SKM-1 (cell line): ENCODE data around the gene CISD3.

ENCODE experiments used
- DNase-seq: peaks from one replicate; lab custom pipeline; 2025; ENCODE audit not compliant: unreplicated experiment; lab: John Stamatoyannopoulos, UW

CISD3 gene

GRCh38 chr17:38742411-38743308 lies 12.5 kb downstream of the CISD3 start:
- no peak for DNase-seq

- DNase-seq, result no peak
Measured at GRCh38 chr17:38743556-38744171, 13.5 kb downstream of the CISD3 start.

- DNase-seq, result no peak
Measured at GRCh38 chr17:38745545-38745944, 15.4 kb downstream of the CISD3 start.

DNA sequence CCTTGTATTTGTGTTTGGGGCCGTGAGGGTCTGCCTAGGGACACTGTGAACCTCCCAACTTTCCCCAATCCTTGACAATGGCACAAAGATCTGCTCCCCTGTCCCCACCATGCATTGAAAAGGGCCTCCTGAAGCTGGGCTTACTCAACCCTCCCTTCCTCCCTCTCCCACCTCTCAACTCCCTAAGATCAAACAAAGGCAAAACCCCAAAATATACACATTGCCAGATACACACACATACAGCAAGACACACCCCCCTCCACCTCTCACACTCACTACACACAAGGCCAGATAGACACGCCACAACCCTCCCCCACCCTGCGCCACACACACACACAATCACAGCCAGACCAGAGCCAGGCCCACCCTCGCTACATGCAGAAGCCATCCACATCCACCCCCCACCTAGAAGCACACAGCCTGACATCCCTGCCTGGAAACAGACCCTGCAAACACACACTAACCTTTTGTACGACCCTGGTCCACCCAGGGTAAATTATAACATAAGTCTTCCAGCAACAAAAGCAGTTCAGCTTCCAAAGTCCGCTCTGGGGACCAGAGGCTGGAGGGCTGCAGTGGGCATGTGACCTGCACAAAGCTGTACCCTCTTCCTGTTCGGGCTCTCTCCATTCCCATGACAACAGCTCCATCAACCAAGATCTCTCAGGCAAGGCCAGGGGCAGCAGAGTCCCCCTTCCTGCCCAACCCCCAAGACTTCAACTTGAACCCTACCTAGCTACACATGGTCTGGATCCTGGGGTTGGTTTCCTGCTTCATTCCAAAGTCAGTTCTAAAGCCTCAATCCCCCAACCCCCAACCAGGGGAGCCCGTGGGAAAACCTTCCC lies 16.1 kb downstream of the CISD3 start:
- DNase-seq, result no peak

DNA sequence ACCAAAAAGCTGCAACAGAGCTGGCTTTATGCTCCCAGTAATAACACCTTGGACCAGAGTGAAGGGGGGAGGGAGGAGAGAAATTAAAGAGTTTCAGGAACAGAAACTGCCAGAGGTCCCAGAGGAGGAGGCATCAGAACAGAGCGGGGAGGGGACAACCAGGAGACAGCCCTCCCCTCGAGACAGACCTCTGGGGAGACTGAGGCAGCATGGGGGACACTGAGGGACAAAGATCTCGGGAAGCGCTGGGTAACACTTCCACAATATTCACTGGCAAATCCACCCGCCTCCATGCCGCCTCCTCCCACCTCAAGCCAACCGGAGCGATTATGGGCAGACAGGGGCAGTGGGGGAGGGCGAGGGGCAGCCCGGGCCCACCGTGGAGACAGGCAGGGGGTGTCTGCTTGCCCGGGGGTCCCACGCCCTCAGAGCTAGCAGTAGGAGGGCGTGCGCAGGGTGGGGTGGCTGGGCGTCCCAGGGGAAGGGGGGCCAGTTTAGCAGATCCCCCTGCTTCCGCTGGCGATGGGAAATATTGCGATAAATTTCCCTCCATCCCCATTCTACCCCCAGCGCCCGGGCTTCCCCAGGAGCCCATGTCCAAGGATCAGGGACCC lies 16.8 kb downstream of the CISD3 start:
- DNase-seq, result no peak

DNA sequence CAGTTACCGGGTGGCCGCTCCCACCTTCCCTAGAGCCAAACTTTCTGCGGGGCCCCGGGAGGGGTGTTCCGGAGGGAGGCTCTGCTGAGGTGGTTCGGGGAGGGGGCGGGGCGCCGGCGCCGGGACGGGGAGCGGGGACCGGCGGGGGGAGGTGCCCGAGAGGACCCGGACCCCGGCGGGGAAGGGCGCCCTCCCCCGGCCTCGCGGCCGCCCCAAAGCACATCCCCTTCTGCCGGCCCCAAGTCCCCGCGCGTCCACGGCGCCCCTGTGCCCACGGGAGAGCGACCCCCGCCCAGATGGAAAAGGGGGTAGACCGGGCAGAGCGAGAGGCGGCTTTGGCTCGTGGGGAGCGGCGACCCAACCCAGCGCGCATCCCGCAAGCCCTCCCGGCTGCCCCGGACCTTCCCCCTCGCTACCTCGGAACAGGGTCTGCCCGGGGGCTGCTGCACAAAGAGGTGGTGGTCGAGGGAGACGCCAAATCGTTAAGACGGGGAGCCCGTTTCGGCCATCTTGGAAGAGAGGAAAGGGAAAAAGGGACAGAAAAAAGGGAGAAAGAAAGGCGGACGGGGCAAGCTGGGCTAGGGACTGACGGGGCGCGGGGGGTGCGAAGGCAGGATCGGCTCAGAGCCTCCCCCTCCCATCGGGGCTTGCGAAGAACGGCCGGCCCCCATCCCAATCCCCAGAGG lies 17.5 kb downstream of the CISD3 start:
- DNase-seq, result no peak

- DNase-seq, result no peak
Measured at GRCh38 chr17:38748149-38748891, 18.2 kb downstream of the CISD3 start, which contains the start of gene PCGF2. Gene PCGF2 (minus strand): TSS chr17:38748336. CDS start chr17:38740402, 7,934 bp downstream.

DNA sequence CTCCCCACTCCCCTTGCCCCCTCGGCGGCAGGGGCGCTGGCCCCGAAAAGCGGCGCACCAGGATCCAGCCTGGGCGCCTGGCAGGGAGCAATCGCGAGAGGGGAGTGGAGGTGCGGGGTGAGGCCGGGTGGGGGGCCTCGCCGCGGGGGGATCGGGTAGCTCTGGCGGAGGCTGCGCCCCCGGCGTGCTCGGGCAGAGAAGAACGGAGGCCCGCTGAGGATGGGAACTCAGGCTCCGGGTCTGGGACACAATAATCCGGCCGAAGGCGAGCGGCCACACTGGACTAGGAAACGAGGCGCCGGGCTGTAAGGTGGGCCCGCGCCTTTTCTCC lies 18.7 kb downstream of the CISD3 start:
- no peak for DNase-seq

DNA sequence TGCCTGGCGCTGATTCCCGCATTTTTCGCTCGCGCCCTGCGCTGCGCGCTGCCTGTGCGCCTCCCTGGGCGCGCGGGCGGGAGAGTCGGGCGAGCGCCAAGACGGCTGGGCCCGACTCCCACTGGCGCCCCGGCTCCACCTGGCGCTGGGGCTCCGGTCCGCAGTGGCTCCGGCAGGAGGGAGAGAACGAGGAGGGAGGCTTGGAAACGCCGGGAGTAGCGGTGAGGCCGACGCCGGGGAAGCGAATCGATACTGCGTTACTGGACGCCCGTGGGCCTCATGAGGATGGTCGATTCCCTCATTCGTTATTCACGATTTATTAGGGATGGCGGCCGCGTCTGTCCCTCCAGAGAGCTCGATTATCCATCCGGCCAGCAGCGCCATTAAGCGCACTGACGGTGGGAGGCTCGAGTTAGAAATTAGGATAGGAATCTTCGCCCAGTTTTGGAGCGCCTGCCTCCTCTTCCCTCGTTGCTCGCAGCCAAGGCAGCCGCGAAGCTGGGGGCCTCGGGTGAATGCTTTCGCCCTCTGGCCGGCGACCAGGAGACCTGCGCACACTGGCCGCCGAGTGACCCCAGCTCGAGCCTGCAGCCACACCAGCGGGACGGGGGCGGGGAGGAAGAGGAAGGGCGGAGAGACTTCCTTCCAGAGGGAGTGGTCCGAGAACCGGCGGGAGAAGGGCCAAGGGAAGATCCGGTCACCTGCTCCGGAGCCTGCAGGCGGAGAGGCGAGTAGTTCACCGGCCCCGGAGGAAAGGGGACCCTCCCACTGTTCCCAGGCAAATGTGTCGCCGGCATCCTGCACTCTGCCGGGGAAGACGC lies 19.3 kb downstream of the CISD3 start:
- no peak for DNase-seq

DNA sequence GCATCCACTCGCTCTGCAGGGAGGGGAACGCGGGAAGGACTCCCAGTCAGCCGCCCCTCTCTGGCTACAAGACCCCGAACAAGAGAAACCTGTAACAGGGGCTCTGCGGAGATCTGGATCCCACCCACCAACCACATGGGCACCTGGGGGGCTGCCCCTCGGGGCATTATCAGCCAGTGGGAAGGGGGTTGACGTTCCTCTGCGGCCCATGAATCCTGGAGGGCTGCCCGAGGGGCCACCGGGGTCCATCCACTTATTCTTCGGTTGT lies 19.8 kb downstream of the CISD3 start:
- DNase-seq, result no peak

- no peak for DNase-seq
Measured at GRCh38 chr17:38750312-38751121, 20.4 kb downstream of the CISD3 start.

- no peak for DNase-seq
Measured at GRCh38 chr17:38751144-38751807, 21.1 kb downstream of the CISD3 start.

DNA sequence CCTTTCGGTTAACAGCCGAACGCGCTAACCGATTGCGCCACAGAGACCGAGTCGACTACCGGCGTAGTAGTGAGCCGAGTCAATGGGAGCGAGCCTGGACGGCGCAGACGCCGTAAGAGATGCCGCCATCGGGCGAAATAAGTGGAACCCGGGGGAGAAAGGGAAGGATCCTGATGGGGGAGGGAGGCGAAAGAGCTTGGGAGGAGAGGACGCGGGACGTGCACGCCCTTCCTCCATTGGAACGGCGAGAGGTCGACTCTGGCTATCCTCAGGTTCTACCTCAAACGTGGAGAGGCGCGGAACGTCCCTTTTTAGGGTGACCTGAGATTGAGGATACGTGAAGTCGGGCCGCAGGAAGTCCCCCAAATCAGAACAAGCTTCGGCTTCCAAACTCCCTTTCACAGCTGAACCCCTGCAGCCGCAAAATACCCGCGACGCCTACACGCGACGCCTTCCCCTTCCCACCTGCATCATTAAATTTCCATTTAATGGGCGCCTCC lies 21.7 kb downstream of the CISD3 start:
- peak; percentile 60 for DNase-seq

DNA sequence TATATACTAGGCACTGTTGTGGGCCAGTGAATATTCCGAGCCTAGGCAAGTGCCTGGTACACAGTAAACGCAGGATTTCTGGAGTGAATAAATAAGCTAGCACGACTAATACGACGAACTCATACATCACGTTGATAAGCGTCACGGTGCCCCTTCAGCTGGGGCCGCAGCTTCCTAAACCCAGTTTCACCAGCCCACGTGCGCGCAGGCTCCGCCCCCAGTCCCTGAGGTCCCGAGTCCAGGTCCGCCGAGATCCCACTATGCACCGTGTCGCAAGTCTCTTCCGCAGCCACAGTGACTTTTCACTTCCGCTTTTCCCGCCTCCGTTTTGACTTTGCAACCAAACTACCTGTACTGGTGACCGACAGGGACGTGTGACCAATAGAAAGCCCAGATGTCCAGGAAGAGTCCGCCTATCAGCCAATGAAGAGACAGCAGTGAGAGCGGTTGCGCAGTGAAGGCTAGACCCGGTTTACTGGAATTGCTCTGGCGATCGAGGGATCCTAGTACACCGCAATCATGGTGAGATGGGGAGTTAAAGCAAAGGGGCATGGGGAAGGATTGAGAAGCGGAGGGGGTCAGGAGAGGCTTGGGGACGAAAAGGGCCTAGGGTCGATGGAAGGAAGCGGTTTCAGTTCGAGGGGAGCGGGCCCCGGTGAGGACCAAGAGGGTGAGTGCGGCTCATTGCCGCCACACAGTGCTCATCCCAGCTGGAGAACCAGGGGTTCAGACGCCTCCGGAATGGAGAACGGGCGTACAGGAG lies 22.3 kb downstream of the CISD3 start, which contains the start of gene PSMB3:
Gene PSMB3, plus strand, starts transcription at position 434 of the 763 bp plus-strand sequence. Its CDS starts 86 bp downstream, at position 520.
- peak; percentile 100 for DNase-seq

- DNase-seq, result no peak
Measured at GRCh38 chr17:38753071-38753506, 22.9 kb downstream of the CISD3 start.

DNA sequence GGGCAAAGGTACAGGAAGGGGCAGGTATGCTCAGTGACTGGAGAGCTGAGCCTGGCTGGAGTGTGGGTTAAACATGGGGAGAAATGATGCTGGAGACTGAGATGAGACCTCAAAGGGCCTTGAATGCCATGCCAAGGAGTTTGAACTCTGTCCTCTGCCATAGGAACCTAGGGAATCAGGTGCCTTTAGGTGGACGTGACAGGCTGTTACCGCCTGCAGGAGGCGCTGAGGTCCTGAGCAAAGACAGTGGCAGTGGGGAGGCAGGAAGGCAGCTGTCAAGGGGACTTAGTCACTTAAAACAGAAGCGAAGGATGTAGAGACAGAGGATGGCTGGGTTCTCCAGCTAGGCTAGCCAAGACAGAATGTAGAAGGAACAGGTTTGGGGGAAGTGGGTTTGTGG lies 31.5 kb downstream of the CISD3 start:
- no peak for DNase-seq

DNA sequence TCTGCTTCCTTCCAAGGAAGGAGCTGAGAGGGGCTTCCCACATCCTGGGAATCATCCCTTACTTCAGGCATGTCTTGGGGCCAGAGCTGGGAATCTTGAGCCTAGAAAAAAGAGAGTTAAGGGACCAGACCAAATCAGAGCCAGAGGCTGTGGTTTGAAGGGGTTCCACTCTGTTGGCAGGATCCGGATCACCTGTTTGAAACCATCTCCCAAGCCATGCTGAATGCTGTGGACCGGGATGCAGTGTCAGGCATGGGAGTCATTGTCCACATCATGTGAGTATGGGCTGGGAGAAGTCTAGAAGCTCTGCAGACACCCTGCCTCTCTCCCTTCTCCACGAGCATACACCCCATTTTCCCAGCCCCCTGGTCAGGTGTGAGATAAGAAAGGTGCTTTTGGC lies 32.1 kb downstream of the CISD3 start:
- no peak for DNase-seq
